LHCN-M2 (cell line): ENCODE measurements around the gene SYNJ2BP. TPM values are rescaled to one million over a fixed set of nuclear protein-coding genes. Genes with fewer than 3 reads are reported as not detected.

Experiments
- DNase-seq: peaks from one replicate; pipeline ENCODE4 v3.0.0-alpha.2; 2012; ENCODE audit warnings: low read depth
- total RNA-seq: library from RNA; depleted of rRNA; stranded (reverse); fragments of >200 nt; gene quantifications from 2 replicates; pipeline ENCODE4 v1.2.3, GENCODE V29; 2014; rRNA removed

Gene SYNJ2BP
- total RNA-seq, 1 experiment from 2014 or later = 25.1 TPM

DNA sequence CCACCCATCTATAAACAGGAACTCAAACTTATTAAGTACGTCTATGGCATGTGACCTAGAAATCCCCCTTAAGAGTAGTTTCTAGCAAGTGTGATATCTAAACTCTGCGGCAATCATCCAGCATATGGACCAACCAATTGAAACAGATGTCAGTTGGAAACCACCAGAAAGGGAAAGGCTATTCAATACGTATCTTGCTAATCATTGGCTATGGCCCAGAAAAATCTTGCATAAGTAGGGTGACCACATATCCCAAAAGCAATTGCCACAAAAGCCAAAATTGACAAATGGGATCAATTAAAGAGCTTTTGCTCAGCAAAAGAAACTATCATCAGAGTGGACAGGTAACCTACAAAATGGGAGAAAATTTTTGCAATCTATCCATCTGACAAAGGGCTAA lies 24.2 kb downstream of the SYNJ2BP start:
- DNase-seq = no peak

DNA sequence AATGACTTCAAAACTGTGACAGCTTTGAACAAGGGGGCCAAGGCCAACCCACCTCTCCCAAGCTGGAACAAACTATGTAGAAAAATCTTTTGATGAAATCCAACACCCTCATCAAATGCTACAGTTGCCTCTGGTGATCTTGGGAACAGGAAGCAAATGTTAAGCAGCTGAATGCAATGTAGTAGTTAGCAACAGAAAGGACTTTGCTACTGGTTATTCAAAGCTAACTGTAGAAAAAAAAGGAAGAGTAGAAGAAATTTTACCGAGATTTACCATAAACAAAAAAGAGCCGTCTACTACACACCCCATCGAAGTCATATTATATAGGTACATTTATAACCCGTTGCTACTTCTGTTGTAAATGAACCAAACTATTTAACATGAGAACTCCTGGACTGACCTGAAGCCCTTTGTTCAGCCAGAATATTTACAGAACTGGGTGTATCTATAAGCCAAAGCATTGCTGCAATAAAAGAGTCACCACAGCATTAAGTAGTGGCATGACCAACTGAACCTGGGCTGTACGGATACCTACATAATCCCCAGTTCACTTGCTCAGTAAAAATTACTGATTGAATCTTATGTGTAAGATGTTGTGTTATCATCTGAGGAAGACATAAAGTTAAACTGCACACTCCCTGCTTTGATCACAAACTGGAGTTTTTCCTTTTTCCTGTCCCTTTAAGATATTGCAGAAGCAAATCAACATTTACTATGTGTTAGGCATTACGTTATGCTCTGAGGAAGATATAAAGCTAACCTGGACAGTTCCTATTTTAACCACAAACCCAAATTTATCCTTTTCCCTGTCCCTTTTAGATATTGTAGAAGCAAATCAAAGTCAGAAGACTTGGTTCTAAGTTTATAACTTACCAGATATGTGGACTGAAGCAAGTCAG lies 25.1 kb downstream of the SYNJ2BP start:
- no peak for DNase-seq

DNA sequence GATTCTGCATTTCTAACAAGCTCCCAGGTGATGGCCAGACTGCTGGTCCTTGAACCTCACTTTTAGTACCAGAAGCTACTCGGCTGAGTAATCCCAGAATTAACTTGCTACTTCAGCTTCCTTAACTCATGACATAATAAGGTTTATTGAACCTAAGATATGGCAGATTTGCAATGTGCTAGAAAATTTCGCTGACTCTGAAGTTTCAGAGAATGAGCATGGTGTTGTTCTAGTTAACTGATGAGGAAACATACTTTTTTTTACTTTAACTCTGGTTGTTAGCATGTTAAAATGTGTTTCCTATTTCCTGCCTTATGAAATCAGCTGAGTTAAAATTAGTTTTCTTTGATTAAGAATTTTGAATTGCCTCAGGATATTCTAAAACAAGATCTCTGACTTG lies 34.4 kb downstream of the SYNJ2BP start:
- DNase-seq = no peak

DNA sequence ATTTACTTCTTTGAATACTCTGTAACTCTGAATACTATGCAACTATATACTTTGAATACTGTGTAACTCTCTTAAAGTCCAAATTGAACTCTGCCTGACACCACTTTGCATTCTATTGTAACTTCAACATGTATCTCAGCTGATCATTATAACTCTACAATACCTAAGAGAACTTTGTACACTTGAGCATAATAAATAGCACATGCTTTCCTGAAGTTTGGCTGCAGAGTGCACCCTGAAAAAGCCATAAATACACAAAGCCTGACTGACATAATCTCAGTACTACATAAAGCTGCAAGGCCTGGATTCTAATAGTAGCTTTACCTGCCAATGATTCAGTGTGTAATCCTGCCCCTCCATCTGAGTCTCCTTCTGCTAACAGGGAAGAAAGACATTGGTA lies 36.1 kb downstream of the SYNJ2BP start:
- no peak for DNase-seq

DNA sequence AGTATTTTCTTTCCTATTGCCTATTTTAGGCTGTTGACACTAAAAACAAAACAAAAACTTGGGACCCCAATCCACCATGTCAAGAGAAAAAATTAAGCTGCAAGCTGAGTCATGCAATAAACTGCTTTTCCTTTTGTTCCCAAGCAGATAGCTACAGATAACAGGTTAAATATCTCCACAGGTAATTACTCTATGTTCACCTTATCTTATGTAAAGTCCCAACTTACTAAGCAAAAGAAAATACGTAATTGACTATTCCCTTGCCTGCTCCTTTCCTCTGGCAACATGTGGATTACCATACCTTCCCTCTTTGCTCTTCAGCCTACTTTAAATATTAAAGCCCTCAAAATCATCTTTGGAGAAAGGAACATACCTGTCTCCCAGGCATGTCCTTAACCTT lies 38.2 kb downstream of the SYNJ2BP start:
- DNase-seq = no peak

Other genes starting within 250 kb of the SYNJ2BP start
- 10.6 and 12.8 TPM in 2 replicates for gene SLC8A3, start 228.1 kb downstream of the SYNJ2BP start, total RNA-seq
- gene COX16, start 57.4 kb downstream of the SYNJ2BP start, total RNA-seq = 45.5 and 63.7 TPM in 2 replicates
- 1.3 and 1.7 TPM in 2 replicates for gene ADAM21, start 35.1 kb upstream of the SYNJ2BP start, total RNA-seq
- 0.19 and 0.34 TPM in 2 replicates for gene ADAM20, start 117.9 kb upstream of the SYNJ2BP start, total RNA-seq
- gene MED6, start 183.6 kb upstream of the SYNJ2BP start, total RNA-seq = 23.6 and 25.4 TPM in 2 replicates
- gene TTC9, start 224.8 kb upstream of the SYNJ2BP start, total RNA-seq = 5.1 and 5.6 TPM in 2 replicates